B cell (primary cell): ENCODE results near the gene C1orf174. TPM values are rescaled to one million over a fixed set of nuclear protein-coding genes. Genes with fewer than 3 reads are reported as not detected.

Experiments used
- ATAC-seq: fragments of 200-7000 bp; cut with Tn5 transposase; one replicate; pipeline ENCODE4 v1.10.0; 2021; ENCODE audit warnings: low read depth, mild to moderate bottlenecking, moderate number of reproducible peaks, moderate library complexity
- CTCF ChIA-PET: fragments of 350-600 bp; sonication (Branson Sonifier 250); formaldehyde crosslinking; loops from one replicate; lab custom pipeline; 2021; ENCODE audit warnings: antibody characterized with exemption, inconsistent platforms; lab: Charles Lee
- POLR2A ChIA-PET: fragments of 350-600 bp; sonication (Branson Sonifier 250); formaldehyde crosslinking; loops from one replicate; lab custom pipeline; 2021; ENCODE audit warnings: antibody characterized with exemption; lab: Charles Lee
- DNase-seq: peaks from one replicate; pipeline ENCODE4 v3.0.0; 2013
- H2AFZ ChIP-seq: 2 replicates; pipeline ENCODE4 v1.6.1; 2012; ENCODE audit warnings: mild to moderate bottlenecking, low read depth, low read length; ENCODE audit not compliant: insufficient read depth, poor library complexity, severe bottlenecking
- H3K27ac ChIP-seq, 2 donors: 1 replicate in 1 of 2; 2 replicates in 1 of 2; pipeline ENCODE4 v1.5.1; 2012 to 2013; ENCODE audit warnings: low read length in 2 of 2, mild to moderate bottlenecking in 2 of 2, moderate library complexity in 1 of 2
- H3K27me3 ChIP-seq, 4 experiments: fragments of 200-600 bp in 1 of 4; sonication (generic) in 1 of 4; replicated peaks in 1 of 4; 1 replicate in 2 of 4; 2 replicates in 2 of 4; pipeline versions ENCODE4 v1.6.1 to v1.7.0; 2013 to 2016; ENCODE audit warnings: low read length in 3 of 4, mild to moderate bottlenecking in 2 of 4, mixed read lengths in 1 of 4, moderate library complexity in 1 of 4; ENCODE audit not compliant: insufficient read depth in 4 of 4, control insufficient read depth in 3 of 4; ENCODE audit errors: control extremely low read depth in 1 of 4
- H3K36me3 ChIP-seq, 2 experiments: replicated peaks in 1 of 2; 1 replicate in 1 of 2; 2 replicates in 1 of 2; pipeline versions ENCODE4 v1.6.1 to v1.7.1; 2013; ENCODE audit warnings: low read length in 1 of 2; ENCODE audit not compliant: insufficient read depth in 2 of 2, control insufficient read depth in 1 of 2; ENCODE audit errors: control extremely low read depth in 1 of 2, extremely low read depth in 1 of 2
- H3K4me1 ChIP-seq, 2 donors: fragments of 200-600 bp in 1 of 2; sonication (generic) in 1 of 2; 1 replicate in 1 of 2; 2 replicates in 1 of 2; pipeline versions ENCODE4 v1.5.1 to v1.6.1; 2013 to 2017; ENCODE audit warnings: low read length in 2 of 2; ENCODE audit not compliant: control insufficient read depth in 2 of 2, insufficient read depth in 2 of 2
- H3K4me2 ChIP-seq: replicated peaks from 2 replicates; pipeline ENCODE3; 2012; ENCODE audit warnings: mild to moderate bottlenecking, low read depth, low read length; ENCODE audit not compliant: poor library complexity, severe bottlenecking
- H3K4me3 ChIP-seq, 5 experiments: fragments of 200-600 bp in 1 of 5; sonication (generic) in 1 of 5; 1 replicate in 3 of 5; 2 replicates in 2 of 5; pipeline versions ENCODE4 v1.5.1 to v1.7.0; 2011 to 2016; ENCODE audit warnings: low read length in 4 of 5, mild to moderate bottlenecking in 4 of 5, low read depth in 2 of 5, control low read depth in 1 of 5, moderate library complexity in 1 of 5; ENCODE audit not compliant: insufficient read depth in 1 of 5; ENCODE audit errors: control extremely low read depth in 1 of 5, extremely low read depth in 1 of 5
- H3K79me2 ChIP-seq: fragments of 200-600 bp; sonication (generic); one replicate; pipeline ENCODE4 v1.6.0; 2016; ENCODE audit warnings: low read length; ENCODE audit not compliant: control insufficient read depth, insufficient read depth
- H3K9ac ChIP-seq: fragments of 200-600 bp; sonication (generic); 2 replicates; pipeline ENCODE4 v1.6.1; 2017; ENCODE audit warnings: mild to moderate bottlenecking, low read length, moderate library complexity
- H3K9me3 ChIP-seq, 3 donors: one replicate each; pipeline versions ENCODE4 v1.6.1 to v1.7.1; 2013; ENCODE audit warnings: low read length in 2 of 3; ENCODE audit not compliant: control insufficient read depth in 2 of 3, insufficient read depth in 1 of 3; ENCODE audit errors: control extremely low read depth in 1 of 3
- H4K20me1 ChIP-seq: 2 replicates; pipeline ENCODE4 v1.6.0; 2012; ENCODE audit warnings: mild to moderate bottlenecking, low read length; ENCODE audit not compliant: insufficient read depth, control insufficient read depth, poor library complexity, severe bottlenecking
- H3K27ac Mint-ChIP-seq: one replicate; pipeline ENCODE4 v1.8.0; 2021; ENCODE audit warnings: mixed read lengths
- H3K27me3 Mint-ChIP-seq: one replicate; pipeline ENCODE4 v1.8.0; 2021; ENCODE audit warnings: mixed read lengths
- H3K4me1 Mint-ChIP-seq: one replicate; pipeline ENCODE4 v1.8.0; 2021; ENCODE audit warnings: mixed read lengths
- H3K4me3 Mint-ChIP-seq: one replicate; pipeline ENCODE4 v1.8.0; 2021; ENCODE audit warnings: mixed read lengths
- H3K9me3 Mint-ChIP-seq: one replicate; pipeline ENCODE4 v1.8.0; 2022; ENCODE audit warnings: mixed read lengths; ENCODE audit not compliant: insufficient read depth
- CTCF ChIP-seq: fragments of 200-600 bp; IDR thresholded peaks from one replicate; pipeline ENCODE4 v1.8.0; 2022; ENCODE audit warnings: antibody characterized with exemption, mild to moderate bottlenecking
- EZH2 ChIP-seq: IDR thresholded peaks from 2 replicates; pipeline ENCODE4 v1.6.1; 2012; ENCODE audit warnings: borderline replicate concordance, low read depth, mild to moderate bottlenecking, moderate library complexity, low read length; ENCODE audit not compliant: insufficient read depth, poor library complexity, severe bottlenecking
- whole genome bisulfite sequencing: methylation state at CpG from one replicate; pipeline ENCODE4 v1.1.5; 2013; ENCODE audit warnings: missing lambda C conversion rate; ENCODE audit not compliant: insufficient coverage; 5-methylcytosine and 5-hydroxymethylcytosine counted together
- intact Hi-C: fragments of 100-400 bp; cut with micrococcal nuclease; formaldehyde crosslinking; loops from one replicate; pipeline ENCODE4 v1.10.0; 2022
- polyA plus RNA-seq: library from polyadenylated mRNA; depleted of rRNA; stranded (reverse); fragments of >200 nt; gene quantifications from 2 replicates; pipeline ENCODE4 v1.2.3, GENCODE V29; 2012
- total RNA-seq, 2 donors: library from RNA; stranded (reverse); fragments of 120-200 nt in 1 of 2; gene quantifications; 1 replicate in 1 of 2; 2 replicates in 1 of 2; pipeline versions ENCODE4 v1.2.3 to v1.2.4, GENCODE V29; 2013 to 2022

The C1orf174 gene
- total and polyA plus RNA-seq, 2 donors (not counting 1 experiment from before 2014, with no cell fraction given), result 33.2 to 49.8 TPM

- Histone ChIP-seq H3K4me1 (no peaks in the 10 kb centered on the region), H4K20me1 (peaks cover 24% of the 10 kb centered on the region), H3K4me3 (no peak overlapping the region), H3K4me2 (no peak overlapping the region), H3K79me2 (peaks cover 20% of the 10 kb centered on the region), H3K36me3 (peaks cover 2 to 38% of the 10 kb centered on the region in 2 experiments), H3K27me3 (no peaks in the 10 kb centered on the region), H3K9ac (no peak overlapping the region), H3K9me3 (peaks cover 0 to 6% (median 0%) of the 10 kb centered on the region in 3 donors), H3K27ac (no peak overlapping the region), H2AFZ (no peak overlapping the region)
- TF ChIP-seq CTCF (no peak), EZH2 (no peak)
- ATAC-seq (no peak), DNase-seq (no peak)
- H3K9me3 Mint-ChIP-seq, result no peaks in the 10 kb centered on the region
- CTCF ChIA-PET, result no interaction called here
- no peaks in the 10 kb centered on the region for H3K4me1 Mint-ChIP-seq
- intact Hi-C loops, result no loop called here
- 80% methylated on average over 1 of the region's 6 CpGs for WGBS
- no peak overlapping the region for H3K4me3 Mint-ChIP-seq
- no peaks in the 10 kb centered on the region for H3K27me3 Mint-ChIP-seq
- H3K27ac Mint-ChIP-seq, result no peak overlapping the region
- POLR2A ChIA-PET, result no interaction called here
These were observed 35.2 kb downstream of the C1orf174 start for GRCh38 chr1:3864884-3865283.

GRCh38 chr1:3863231-3863935 lies 36.7 kb downstream of the C1orf174 start:
- Histone ChIP-seq H3K27ac (no peak overlapping the region), H3K36me3 (peaks cover 2 to 28% of the 10 kb centered on the region in 2 experiments), H3K4me3 (no peak overlapping the region), H3K4me2 (no peak overlapping the region), H3K27me3 (no peaks in the 10 kb centered on the region), H3K9me3 (peaks cover 0 to 3% (median 0%) of the 10 kb centered on the region in 3 donors), H4K20me1 (peaks cover 38% of the 10 kb centered on the region), H2AFZ (no peak overlapping the region), H3K79me2 (peaks cover 35% of the 10 kb centered on the region), H3K4me1 (peaks cover 0 to 4% of the 10 kb centered on the region in 2 donors), H3K9ac (no peak overlapping the region)
- Mint-ChIP-seq H3K4me3 (no peak overlapping the region), H3K9me3 (no peaks in the 10 kb centered on the region), H3K27ac (no peak overlapping the region), H3K4me1 (peaks cover 6% of the 10 kb centered on the region), H3K27me3 (no peaks in the 10 kb centered on the region)
- CTCF ChIA-PET, result no interaction called here
- ATAC-seq (no peak), DNase-seq (no peak)
- POLR2A ChIA-PET, result interaction anchor here (0.6 kb wide), 1 partner anchor 1954 kb away, joined by 3 read pairs; no protein-coding TSS in a partner anchor
- intact Hi-C loops, result no loop called here
- 90% methylated on average over 6 of the region's 12 CpGs for WGBS
- TF ChIP-seq CTCF (no peak), EZH2 (no peak)
